ENCODE results near the gene ISOC2. TPM values are rescaled to one million over a fixed set of nuclear protein-coding genes. Genes with fewer than 3 reads are reported as not detected.
A peak's percentile ranks its signal among the peaks of the same experiment; 100 is the strongest.

The ISOC2 gene
- total RNA-seq, 6 experiments from 2014 or later, result 60.1 to 81.4 (median 66.8) TPM

- H3K36me3 Mint-ChIP-seq (ENCODE audit: low read depth), result peaks cover 4% of the 10 kb centered on the region
Measured at GRCh38 chr19:55477905-55478304, 16.5 kb upstream of the ISOC2 start.

GRCh38 chr19:55476100-55476775 lies 14.8 kb upstream of the ISOC2 start, which contains the start of gene ZNF628:
Gene ZNF628, plus strand, starts transcription at chr19:55476617. Its CDS starts 3,294 bp downstream, at chr19:55479911.
- H3K4me1 Mint-ChIP-seq (ENCODE audit: low read depth), result peaks cover 40% of the 10 kb centered on the region
- no peaks in the 10 kb centered on the region for H3K9me3 Mint-ChIP-seq
- peaks cover 4% of the 10 kb centered on the region for H3K27me3 Mint-ChIP-seq (ENCODE audit: insufficient read depth)
- peaks cover 4% of the 10 kb centered on the region for H3K36me3 Mint-ChIP-seq (ENCODE audit: low read depth)
- DNase-seq, result peak; percentile 98
- TF ChIP-seq CTCF (IDR thresholded peaks at IDR 0.05), result no peak
- peak within 1 kb of the TSS; percentile 97 for H3K4me3 Mint-ChIP-seq
- H3K27ac Mint-ChIP-seq, result peak within 1 kb of the TSS; percentile 90

More at GRCh38 chr19:55477905-55478304, 16.5 kb upstream of the ISOC2 start:
- Mint-ChIP-seq H3K9me3 (no peaks in the 10 kb centered on the region), H3K27me3 (ENCODE audit: insufficient read depth) (peaks cover 4% of the 10 kb centered on the region), H3K4me3 (peak overlapping the region; percentile 97), H3K27ac (peak overlapping the region; percentile 17), H3K4me1 (ENCODE audit: low read depth) (peaks cover 40% of the 10 kb centered on the region)
- TF ChIP-seq CTCF (IDR thresholded peaks at IDR 0.05), result no peak
- DNase-seq, result no peak

GRCh38 chr19:55474269-55475265 lies 13.1 kb upstream of the ISOC2 start:
- peaks cover 4% of the 10 kb centered on the region for H3K36me3 Mint-ChIP-seq (ENCODE audit: low read depth)
- no peak overlapping the region for H3K27ac Mint-ChIP-seq
- no peaks in the 10 kb centered on the region for H3K9me3 Mint-ChIP-seq
- TF ChIP-seq CTCF (IDR thresholded peaks at IDR 0.05), result no peak
- peaks cover 35% of the 10 kb centered on the region for H3K4me1 Mint-ChIP-seq (ENCODE audit: low read depth)
- H3K4me3 Mint-ChIP-seq, result no peak overlapping the region
- DNase-seq, result no peak
- H3K27me3 Mint-ChIP-seq (ENCODE audit: insufficient read depth), result peaks cover 4% of the 10 kb centered on the region

- TF ChIP-seq CTCF (IDR thresholded peaks at IDR 0.05), result no peak
- DNase-seq, result no peak
- Mint-ChIP-seq H3K27ac (peak overlapping the region; percentile 63), H3K4me3 (no peak overlapping the region), H3K27me3 (ENCODE audit: insufficient read depth) (peaks cover 4% of the 10 kb centered on the region), H3K9me3 (no peaks in the 10 kb centered on the region), H3K4me1 (ENCODE audit: low read depth) (peaks cover 24% of the 10 kb centered on the region), H3K36me3 (ENCODE audit: low read depth) (peaks cover 4% of the 10 kb centered on the region)
Measured at GRCh38 chr19:55473225-55474012, 12.0 kb upstream of the ISOC2 start.

GRCh38 chr19:55472463-55472862 lies 11.0 kb upstream of the ISOC2 start:
- Mint-ChIP-seq H3K27ac (peak overlapping the region; percentile 91), H3K4me3 (peak overlapping the region; percentile 67), H3K27me3 (ENCODE audit: insufficient read depth) (peaks cover 4% of the 10 kb centered on the region), H3K9me3 (no peaks in the 10 kb centered on the region), H3K36me3 (ENCODE audit: low read depth) (peaks cover 4% of the 10 kb centered on the region; the same call in 1 of the 2 replicates), H3K4me1 (ENCODE audit: low read depth) (peaks cover 23% of the 10 kb centered on the region)
- TF ChIP-seq CTCF (IDR thresholded peaks at IDR 0.05), result no peak
- DNase-seq, result peak; percentile 76

All from HFFc6 (cell line).